ENCODE data around the gene SURF1. TPM values are rescaled to one million over a fixed set of nuclear protein-coding genes. Genes with fewer than 3 reads are reported as not detected.

The SURF1 gene
- total RNA-seq, 1 donor from 2014 or later = 40.8 TPM

DNA sequence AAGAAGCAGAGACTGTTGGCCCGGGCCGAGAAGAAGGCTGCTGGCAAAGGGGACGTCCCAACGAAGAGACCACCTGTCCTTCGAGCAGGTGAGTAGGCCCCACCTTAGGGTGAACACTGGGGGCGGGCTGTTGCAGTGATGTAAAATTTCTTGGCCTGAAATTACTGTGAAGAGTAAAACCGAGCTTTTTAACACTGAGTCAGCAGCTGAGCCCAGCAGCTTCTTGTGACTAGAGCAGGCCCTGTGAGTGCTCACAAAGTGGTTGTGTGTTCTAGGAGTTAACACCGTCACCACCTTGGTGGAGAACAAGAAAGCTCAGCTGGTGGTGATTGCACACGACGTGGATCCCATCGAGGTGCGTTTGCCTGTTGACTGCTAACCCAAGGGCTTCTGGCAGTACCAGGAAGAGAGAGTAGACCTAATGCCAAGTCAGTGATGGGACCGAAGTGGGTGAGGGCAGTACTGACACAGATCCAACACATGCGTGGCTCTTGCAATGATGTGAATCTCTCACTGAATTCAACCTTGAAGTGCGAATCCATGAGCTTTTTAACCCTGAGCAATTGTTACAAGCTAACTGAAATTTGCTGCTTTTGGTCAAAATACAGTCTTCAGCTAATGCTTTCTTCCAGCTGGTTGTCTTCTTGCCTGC lies 6.2 kb downstream of the SURF1 start:
- Mint-ChIP-seq H3K4me3 (peak overlapping the region; percentile 100), H3K4me1 (ENCODE audit: unreplicated experiment) (peaks cover 22% of the 10 kb centered on the region), H3K36me3 (peaks cover 31% of the 10 kb centered on the region), H3K27me3 (no peaks in the 10 kb centered on the region), H3K27ac (peak overlapping the region; percentile 99), H3K9me3 (no peaks in the 10 kb centered on the region)
- no peak for DNase-seq (ENCODE audit: extremely low spot score, unreplicated experiment)
- TF ChIP-seq CTCF (conservative IDR thresholded peaks at IDR 0.05) = no peak

- Mint-ChIP-seq H3K36me3 (peaks cover 31% of the 10 kb centered on the region), H3K27me3 (no peaks in the 10 kb centered on the region), H3K4me3 (peak overlapping the region; percentile 100), H3K4me1 (ENCODE audit: unreplicated experiment) (peaks cover 22% of the 10 kb centered on the region), H3K27ac (peak overlapping the region; percentile 99), H3K9me3 (no peaks in the 10 kb centered on the region)
- no peak for DNase-seq (ENCODE audit: extremely low spot score, unreplicated experiment)
- TF ChIP-seq CTCF (conservative IDR thresholded peaks at IDR 0.05) = no peak
Observed at GRCh38 chr9:133348718-133349573, 7.3 kb downstream of the SURF1 start.

DNA sequence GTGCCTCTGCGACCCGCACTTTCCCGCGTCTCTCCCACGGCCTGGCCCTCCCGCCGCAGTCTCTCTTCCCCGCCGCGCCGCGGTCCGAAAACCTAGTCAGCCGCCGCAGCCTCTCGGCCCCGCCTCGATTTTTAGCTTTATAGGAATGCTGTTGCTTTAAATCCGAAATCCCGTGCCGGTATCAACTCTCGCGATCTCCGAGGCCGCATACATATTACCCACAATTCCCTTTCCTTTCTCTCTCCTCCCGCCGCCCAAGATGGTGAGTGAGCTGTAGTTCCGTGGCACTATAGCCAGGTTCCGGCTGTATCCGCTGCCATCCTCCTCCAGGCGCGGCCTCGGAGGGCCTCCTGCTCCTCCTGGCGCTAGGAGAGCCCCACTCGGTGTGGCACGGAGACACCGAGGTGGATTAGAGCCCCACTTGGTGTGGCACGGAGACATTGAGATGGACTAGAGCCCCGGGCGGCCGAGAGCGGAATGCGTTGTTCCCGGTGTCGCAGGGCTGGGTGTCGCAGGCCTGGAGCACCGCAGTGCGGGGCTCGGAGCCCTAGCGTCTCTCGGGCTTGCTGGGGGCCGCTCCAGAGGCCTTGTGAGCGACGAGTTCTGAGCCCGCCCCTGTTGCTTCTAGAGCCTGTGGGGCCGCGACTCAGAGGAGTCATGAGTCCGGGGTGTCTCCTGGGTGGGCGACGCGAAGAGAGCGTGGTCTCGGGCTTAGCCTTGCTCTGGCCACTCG lies 8.1 kb downstream of the SURF1 start, which contains the start of the genes MED22 and RPL7A:
TSS of gene MED22 (minus strand) at position 147 of the 733 bp plus-strand sequence. CDS start 1,469 bp downstream, outside the sequence.
TSS of gene RPL7A (plus strand) at position 234 of the 733 bp plus-strand sequence. CDS start at position 260, 26 bp downstream.
- Mint-ChIP-seq H3K27me3 (no peaks in the 10 kb centered on the region), H3K4me1 (ENCODE audit: unreplicated experiment) (peaks cover 22% of the 10 kb centered on the region), H3K36me3 (peaks cover 31% of the 10 kb centered on the region), H3K4me3 (peak within 1 kb of the TSS; percentile 100), H3K9me3 (no peaks in the 10 kb centered on the region), H3K27ac (peak within 1 kb of the TSS; percentile 99)
- no peak for TF ChIP-seq CTCF (conservative IDR thresholded peaks at IDR 0.05)
- DNase-seq (ENCODE audit: extremely low spot score, unreplicated experiment) = peak; percentile 91

- peak overlapping the region; percentile 99 for H3K27ac Mint-ChIP-seq
Observed at GRCh38 chr9:133347515-133347984, 8.7 kb downstream of the SURF1 start.

More at GRCh38 chr9:133347515-133347984, 8.7 kb downstream of the SURF1 start:
- DNase-seq (ENCODE audit: extremely low spot score, unreplicated experiment) = no peak
- TF ChIP-seq CTCF (conservative IDR thresholded peaks at IDR 0.05) = peak; percentile 18
- no peaks in the 10 kb centered on the region for H3K9me3 Mint-ChIP-seq
- H3K27me3 Mint-ChIP-seq = no peaks in the 10 kb centered on the region
- H3K4me3 Mint-ChIP-seq = peak overlapping the region; percentile 100
- H3K4me1 Mint-ChIP-seq (ENCODE audit: unreplicated experiment) = peaks cover 22% of the 10 kb centered on the region
- H3K36me3 Mint-ChIP-seq = peaks cover 31% of the 10 kb centered on the region
